ENCODE data around the gene NELL2. TPM values are rescaled to one million over a fixed set of nuclear protein-coding genes. Genes with fewer than 3 reads are reported as not detected.

NELL2 gene
- total and polyA plus RNA-seq, 8 donors, result 0.27 to 0.79 (median 0.71) TPM

DNA sequence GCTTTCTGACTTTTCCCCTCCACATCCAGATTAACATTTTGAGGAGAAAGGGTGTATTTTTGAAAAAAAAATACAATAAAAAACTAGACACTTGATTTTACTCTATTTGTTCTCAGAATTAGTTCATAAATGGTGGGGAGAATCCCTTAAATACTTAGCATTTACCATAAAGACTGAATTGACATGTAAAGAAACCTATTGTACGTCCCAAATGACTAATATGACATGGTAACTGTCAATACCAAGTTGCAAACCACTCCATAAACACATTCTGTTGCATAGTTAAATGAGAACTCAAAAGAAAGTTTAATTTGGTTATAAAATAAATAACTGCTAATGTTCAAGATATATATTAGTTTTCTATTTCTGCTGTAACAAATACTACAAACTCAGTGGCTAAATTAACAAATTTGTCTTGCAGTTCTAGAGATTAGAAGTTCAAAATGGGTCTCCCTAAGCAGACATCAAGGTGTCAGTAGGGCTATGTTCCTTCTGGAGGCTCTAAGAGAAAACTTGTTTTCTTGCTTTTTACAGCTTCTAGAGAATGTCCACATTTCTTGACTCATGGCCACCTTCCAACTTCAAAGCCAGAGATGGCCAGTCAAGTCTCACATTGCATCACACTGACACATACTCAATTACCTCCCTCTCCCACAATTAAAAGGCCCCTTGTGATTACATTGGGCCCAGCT lies 16.0 kb downstream of the NELL2 start:
- FAIRE-seq (no peak), DNase-seq (no peak), ATAC-seq (no peak)
- Histone ChIP-seq H3K27ac (no peak overlapping the region), H3K27me3 (no peaks in the 10 kb centered on the region), H3K36me3 (no peaks in the 10 kb centered on the region), H3K4me1 (no peaks in the 10 kb centered on the region), H3K4me3 (no peak overlapping the region), H3K9me3 (no peaks in the 10 kb centered on the region)
- TF ChIP-seq, protein P1, sequence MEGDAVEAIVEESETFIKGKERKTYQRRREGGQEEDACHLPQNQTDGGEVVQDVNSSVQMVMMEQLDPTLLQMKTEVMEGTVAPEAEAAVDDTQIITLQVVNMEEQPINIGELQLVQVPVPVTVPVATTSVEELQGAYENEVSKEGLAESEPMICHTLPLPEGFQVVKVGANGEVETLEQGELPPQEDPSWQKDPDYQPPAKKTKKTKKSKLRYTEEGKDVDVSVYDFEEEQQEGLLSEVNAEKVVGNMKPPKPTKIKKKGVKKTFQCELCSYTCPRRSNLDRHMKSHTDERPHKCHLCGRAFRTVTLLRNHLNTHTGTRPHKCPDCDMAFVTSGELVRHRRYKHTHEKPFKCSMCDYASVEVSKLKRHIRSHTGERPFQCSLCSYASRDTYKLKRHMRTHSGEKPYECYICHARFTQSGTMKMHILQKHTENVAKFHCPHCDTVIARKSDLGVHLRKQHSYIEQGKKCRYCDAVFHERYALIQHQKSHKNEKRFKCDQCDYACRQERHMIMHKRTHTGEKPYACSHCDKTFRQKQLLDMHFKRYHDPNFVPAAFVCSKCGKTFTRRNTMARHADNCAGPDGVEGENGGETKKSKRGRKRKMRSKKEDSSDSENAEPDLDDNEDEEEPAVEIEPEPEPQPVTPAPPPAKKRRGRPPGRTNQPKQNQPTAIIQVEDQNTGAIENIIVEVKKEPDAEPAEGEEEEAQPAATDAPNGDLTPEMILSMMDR (IDR thresholded peaks at IDR 0.05), result no peak
- 60 to 65% methylated on average over 1 of the region's 1 CpG for WGBS, 2 donors
- intact Hi-C loops (cut with DNase I), result no loop called here

DNA sequence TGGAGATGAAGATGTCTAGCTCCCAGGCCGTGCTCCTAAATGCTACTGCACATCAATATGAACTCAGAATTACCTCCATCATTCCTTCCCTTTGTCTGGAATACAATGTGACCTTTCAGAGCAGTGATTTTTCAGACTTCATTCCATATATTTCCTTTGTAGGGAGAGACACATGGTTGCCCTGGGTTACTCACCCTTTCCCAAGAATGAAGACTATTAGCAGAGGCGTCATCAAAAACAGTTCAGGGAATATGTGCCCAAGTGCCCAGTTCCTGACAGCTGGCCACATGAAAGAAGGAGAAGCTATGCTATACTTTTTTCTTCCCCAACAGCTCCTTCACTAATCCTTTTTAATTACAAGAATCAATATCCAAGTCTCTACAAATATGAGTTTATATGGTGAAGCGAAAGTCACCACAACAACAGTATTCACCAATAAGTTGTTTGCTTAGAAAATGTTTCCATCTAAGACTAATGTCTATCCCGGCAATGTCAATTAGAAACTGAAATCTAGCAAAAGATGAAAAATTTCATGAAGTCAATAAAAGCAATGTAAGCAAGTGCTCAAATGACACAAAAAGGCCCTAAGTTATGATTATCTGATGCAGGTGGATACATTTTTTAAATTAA lies 17.8 kb downstream of the NELL2 start:
- WGBS, 2 donors, result 71 to 73% methylated on average over 4 of the region's 4 CpGs
- no peaks in the 10 kb centered on the region for H3K36me3 ChIP-seq
- intact Hi-C loops (cut with DNase I), result no loop called here
- no peaks in the 10 kb centered on the region for H3K27me3 ChIP-seq
- H3K4me1 ChIP-seq, result no peaks in the 10 kb centered on the region
- no peak for DNase-seq
- no peak overlapping the region for H3K4me3 ChIP-seq
- TF ChIP-seq, protein P1 (IDR thresholded peaks at IDR 0.05), result no peak
- no peak for FAIRE-seq
- H3K27ac ChIP-seq, result no peak overlapping the region
- no peak for ATAC-seq
- no peaks in the 10 kb centered on the region for H3K9me3 ChIP-seq

DNA sequence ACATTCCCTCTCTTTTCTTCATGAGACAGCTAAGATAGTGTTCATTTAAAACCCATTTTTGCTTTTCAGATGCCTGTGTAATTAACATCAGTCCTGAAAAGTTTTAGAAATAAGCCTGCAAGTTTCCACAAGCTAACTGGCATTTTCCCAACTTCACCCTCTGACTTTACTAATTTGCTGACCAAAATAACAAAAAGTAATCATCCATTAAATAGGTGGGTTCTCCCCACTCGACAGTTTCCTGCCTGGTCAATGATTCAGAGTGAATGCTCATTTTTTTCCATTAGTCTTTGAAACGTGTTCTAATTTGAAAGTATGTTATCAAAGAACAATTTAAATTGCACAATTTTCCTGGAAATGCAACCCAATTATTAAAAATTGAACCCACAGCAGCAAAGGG lies 23.6 kb downstream of the NELL2 start:
- no peak overlapping the region for H3K27ac ChIP-seq
- TF ChIP-seq, protein P1 (IDR thresholded peaks at IDR 0.05), result no peak
- H3K4me1 ChIP-seq, result no peaks in the 10 kb centered on the region
- H3K27me3 ChIP-seq, result no peaks in the 10 kb centered on the region
- no peak for FAIRE-seq
- intact Hi-C loops (cut with DNase I), result no loop called here
- no peak overlapping the region for H3K4me3 ChIP-seq
- WGBS, 2 donors, result 15 to 22% methylated on average over 2 of the region's 2 CpGs
- no peaks in the 10 kb centered on the region for H3K36me3 ChIP-seq
- ATAC-seq, result no peak
- DNase-seq, result no peak
- H3K9me3 ChIP-seq, result no peaks in the 10 kb centered on the region

DNA sequence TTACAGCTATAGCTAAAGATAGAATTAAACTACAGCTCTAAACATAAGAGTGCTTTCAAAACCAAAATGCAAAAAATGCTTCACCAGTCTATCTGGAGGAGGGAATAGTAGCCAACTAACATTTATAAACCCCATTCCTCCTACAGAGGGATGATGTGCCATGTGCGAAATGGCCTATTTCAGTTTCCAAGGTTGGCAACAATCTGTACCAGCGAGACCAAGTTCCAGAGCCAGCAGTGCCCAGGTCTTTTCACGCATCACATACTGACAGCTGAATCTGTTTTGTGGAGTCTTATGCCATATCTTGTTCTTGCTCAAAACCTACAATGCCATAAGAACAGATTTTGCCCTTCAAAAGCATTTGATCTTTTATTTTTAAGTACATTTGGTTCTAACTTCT lies 24.5 kb downstream of the NELL2 start:
- TF ChIP-seq, protein P1 (IDR thresholded peaks at IDR 0.05), result no peak
- Histone ChIP-seq H3K27me3 (no peaks in the 10 kb centered on the region), H3K4me1 (no peaks in the 10 kb centered on the region), H3K4me3 (no peak overlapping the region), H3K36me3 (no peaks in the 10 kb centered on the region), H3K9me3 (no peaks in the 10 kb centered on the region), H3K27ac (no peak overlapping the region)
- FAIRE-seq, result no peak
- no peak for DNase-seq
- intact Hi-C loops (cut with DNase I), result no loop called here
- WGBS, 2 donors, result 81 to 92% methylated on average over 3 of the region's 3 CpGs
- ATAC-seq, result no peak

DNA sequence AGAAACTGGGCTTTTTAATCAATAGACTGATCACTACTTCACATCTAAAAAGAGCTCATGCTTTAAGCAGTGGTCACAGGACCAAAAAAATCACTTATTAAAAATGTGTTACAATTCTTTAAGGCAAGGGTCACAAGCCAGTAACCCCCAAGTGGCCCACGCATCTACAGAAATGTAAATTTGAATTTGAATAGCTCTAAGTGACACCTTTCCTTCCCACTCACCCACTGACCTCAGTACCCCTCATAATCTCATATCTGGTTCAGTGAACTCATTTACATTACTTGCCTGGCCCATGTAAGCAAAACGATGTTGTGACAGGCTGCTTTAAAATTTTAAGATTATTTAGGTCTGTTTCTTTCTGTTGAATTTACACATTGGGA lies 27.4 kb downstream of the NELL2 start:
- Histone ChIP-seq H3K27ac (no peak overlapping the region), H3K36me3 (no peaks in the 10 kb centered on the region), H3K9me3 (no peaks in the 10 kb centered on the region), H3K27me3 (no peaks in the 10 kb centered on the region), H3K4me1 (no peaks in the 10 kb centered on the region), H3K4me3 (no peak overlapping the region)
- FAIRE-seq (no peak), ATAC-seq (no peak), DNase-seq (no peak)
- intact Hi-C loops (cut with DNase I), result no loop called here
- TF ChIP-seq, protein P1 (IDR thresholded peaks at IDR 0.05), result no peak
- 46 to 56% methylated on average over 2 of the region's 2 CpGs for WGBS, 2 donors
